Pancreas (tissue), 10 donors: ENCODE results near the gene C11orf24. TPM values are rescaled to one million over a fixed set of nuclear protein-coding genes. Genes with fewer than 3 reads are reported as not detected.
"Not testable (repeated sequence)": the region's sequence is repeated elsewhere in the genome, so short reads cannot be mapped to it uniquely, and the experiment has no call there.

Experiments used
- ATAC-seq, 4 donors: fragments of 200-7000 bp; cut with Tn5 transposase; one replicate each; pipeline versions ENCODE4 v1.8.0 to v1.9.1; 2020; ENCODE audit warnings: mild to moderate bottlenecking in 4 of 4, moderate library complexity in 4 of 4
- DNase-seq, 6 donors: peaks; one replicate each; pipeline ENCODE4 v3.0.0-alpha.2; 2020
- FAIRE-seq: peaks from 2 replicates; lab custom pipeline; 2012; peaks lifted over from hg19 to GRCh38; lab: Jason Lieb, UNC
- H3K27ac ChIP-seq, 4 donors: fragments of 200-600 bp; sonication (generic); 1 replicate in 3 of 4; 2 replicates in 1 of 4; pipeline versions ENCODE4 v1.5.0 to v1.8.0; 2020
- H3K27me3 ChIP-seq, 4 donors: fragments of 200-600 bp; one replicate each; pipeline ENCODE4 v1.8.0; 2021
- H3K36me3 ChIP-seq, 3 donors: fragments of 200-600 bp; sonication (generic) in 1 of 3; one replicate each; pipeline versions ENCODE4 v1.5.0 to v1.8.0; 2020 to 2021
- H3K4me1 ChIP-seq, 3 donors: fragments of 200-600 bp; one replicate each; pipeline ENCODE4 v1.8.0; 2021
- H3K4me3 ChIP-seq, 4 donors: fragments of 200-600 bp; sonication (generic) in 2 of 4; one replicate each; pipeline versions ENCODE4 v1.5.0 to v1.8.0; 2020 to 2021
- H3K9me3 ChIP-seq, 4 donors: fragments of 200-600 bp; one replicate each; pipeline ENCODE4 v1.8.0; 2021
- WGBS, 2 donors: extraction: QIAGEN DNeasy Blood & Tissue Kit; methylation state at CpG; one replicate each; pipeline ENCODE4 v1.1.7; 2013; 5-methylcytosine and 5-hydroxymethylcytosine counted together
- intact Hi-C, 3 donors: fragments of 100-400 bp; cut with DNase I; formaldehyde crosslinking; loops; one replicate each; pipeline versions ENCODE4 v1.11.1 to v1.14.2; 2022
- polyA plus RNA-seq, 2 donors: library from polyadenylated mRNA; stranded (reverse); fragments of 200-250 nt; gene quantifications; one replicate each; pipeline ENCODE4 v1.2.3, GENCODE V29; 2013
- total RNA-seq, 6 donors: library from RNA; stranded (reverse); fragmentation: NEBNext Ultra II Directional in 4 of 6; extraction: Animal tissue kit (Norgen Biotek cat#: 25700) in 4 of 6; gene quantifications; one replicate each; pipeline versions ENCODE4 v1.2.1 to v1.2.4, GENCODE V29; 2021 to 2023
- TF ChIP-seq, protein P1 (sequence below), 4 donors: fragments of 200-600 bp; sonication (generic) in 3 of 4; IDR thresholded peaks; one replicate each; pipeline versions ENCODE4 v1.5.0 to v1.8.0; 2021; ENCODE audit warnings: antibody characterized with exemption in 4 of 4
- donor health status: healthy with polysubstance abuse.
- donor health status: DM: no; HTN: no; CAD: no; lungs with moderate emphysema.
- donor health status: DM: no; HTN: no; CAD: no.
- donor health status: control.
- donor health status: control.
- donor health status: Bipolar disorder and iron deficiency.
- donor health status: DM: yes; HTN: yes; CAD: no.
- donor health status: DM: no; HTN: no; CAD: no.
- donor health status: DM: no; HTN: no; CAD: no.
- donor health status: DM: yes; HTN: yes; CAD: no.

The C11orf24 gene
- total and polyA plus RNA-seq, 8 donors = 12.4 to 20.3 (median 17.8) TPM

GRCh38 chr11:68254421-68254820 is 17.4 kb downstream of the C11orf24 start:
- no peaks in the 10 kb centered on the region for H3K36me3 ChIP-seq
- WGBS, 2 donors = 91 to 93% methylated on average over 14 of the region's 14 CpGs
- H3K27ac ChIP-seq = no peak overlapping the region
- TF ChIP-seq, protein P1, sequence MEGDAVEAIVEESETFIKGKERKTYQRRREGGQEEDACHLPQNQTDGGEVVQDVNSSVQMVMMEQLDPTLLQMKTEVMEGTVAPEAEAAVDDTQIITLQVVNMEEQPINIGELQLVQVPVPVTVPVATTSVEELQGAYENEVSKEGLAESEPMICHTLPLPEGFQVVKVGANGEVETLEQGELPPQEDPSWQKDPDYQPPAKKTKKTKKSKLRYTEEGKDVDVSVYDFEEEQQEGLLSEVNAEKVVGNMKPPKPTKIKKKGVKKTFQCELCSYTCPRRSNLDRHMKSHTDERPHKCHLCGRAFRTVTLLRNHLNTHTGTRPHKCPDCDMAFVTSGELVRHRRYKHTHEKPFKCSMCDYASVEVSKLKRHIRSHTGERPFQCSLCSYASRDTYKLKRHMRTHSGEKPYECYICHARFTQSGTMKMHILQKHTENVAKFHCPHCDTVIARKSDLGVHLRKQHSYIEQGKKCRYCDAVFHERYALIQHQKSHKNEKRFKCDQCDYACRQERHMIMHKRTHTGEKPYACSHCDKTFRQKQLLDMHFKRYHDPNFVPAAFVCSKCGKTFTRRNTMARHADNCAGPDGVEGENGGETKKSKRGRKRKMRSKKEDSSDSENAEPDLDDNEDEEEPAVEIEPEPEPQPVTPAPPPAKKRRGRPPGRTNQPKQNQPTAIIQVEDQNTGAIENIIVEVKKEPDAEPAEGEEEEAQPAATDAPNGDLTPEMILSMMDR (IDR thresholded peaks at IDR 0.05) = no peak
- H3K4me3 ChIP-seq = no peak overlapping the region
- no peak for ATAC-seq
- FAIRE-seq = no peak
- H3K9me3 ChIP-seq = no peaks in the 10 kb centered on the region
- intact Hi-C loops = loop anchor here in 2 of 3 donors (5.0 to 10.0 kb wide), 2 partner anchors 130 to 133 kb away; no protein-coding TSS in a partner anchor
- no peaks in the 10 kb centered on the region for H3K27me3 ChIP-seq
- H3K4me1 ChIP-seq = no peaks in the 10 kb centered on the region
- DNase-seq = no peak

GRCh38 chr11:68251765-68252164 is 20.0 kb downstream of the C11orf24 start:
- no peak for ATAC-seq
- 92 to 98% methylated on average over 3 of the region's 3 CpGs for WGBS, 2 donors
- FAIRE-seq = no peak
- Histone ChIP-seq H3K36me3 (no peaks in the 10 kb centered on the region), H3K4me1 (no peaks in the 10 kb centered on the region), H3K27ac (no peak overlapping the region), H3K9me3 (no peaks in the 10 kb centered on the region), H3K4me3 (no peak overlapping the region), H3K27me3 (no peaks in the 10 kb centered on the region)
- intact Hi-C loops = loop anchor here in 2 of 3 donors (5.0 to 10.0 kb wide), 2 partner anchors 133 to 136 kb away; no protein-coding TSS in a partner anchor
- DNase-seq = no peak
- TF ChIP-seq, protein P1 (IDR thresholded peaks at IDR 0.05) = no peak

DNA sequence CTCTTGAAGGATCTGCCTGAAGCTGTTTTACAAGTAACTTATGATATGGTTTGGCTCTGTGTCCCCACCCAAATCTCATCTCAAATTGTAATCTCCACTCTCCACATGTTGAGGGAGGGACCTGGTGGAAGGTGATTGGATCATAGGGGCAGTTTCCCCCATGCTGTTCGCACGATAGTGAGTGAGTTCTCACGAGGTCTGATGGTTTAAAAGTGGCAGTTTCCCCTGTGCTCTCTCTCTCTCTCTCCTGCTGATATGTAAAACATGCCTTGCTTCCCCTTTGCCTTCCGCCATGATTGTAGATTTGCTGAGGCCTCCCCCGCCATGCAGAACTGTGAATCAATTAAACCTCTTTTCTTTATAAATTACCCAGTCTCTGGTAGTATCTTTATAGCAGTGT is 26.9 kb downstream of the C11orf24 start:
- H3K27me3 ChIP-seq, H3K4me3 ChIP-seq, FAIRE-seq, H3K4me1 ChIP-seq, ATAC-seq, DNase-seq, H3K36me3 ChIP-seq, H3K9me3 ChIP-seq, intact Hi-C loops, H3K27ac ChIP-seq: not testable (repeated sequence)
- WGBS, 2 donors = 90 to 93% methylated on average over 5 of the region's 5 CpGs

- H3K4me1 ChIP-seq, H3K36me3 ChIP-seq, intact Hi-C loops, H3K27ac ChIP-seq, H3K27me3 ChIP-seq, ATAC-seq, H3K9me3 ChIP-seq, FAIRE-seq, H3K4me3 ChIP-seq, DNase-seq: not testable (repeated sequence)
- 87 to 100% methylated on average over 1 of the region's 1 CpG for WGBS, 2 donors
Observed at GRCh38 chr11:68243847-68244246, 27.9 kb downstream of the C11orf24 start.

GRCh38 chr11:68242616-68243015 is 29.2 kb downstream of the C11orf24 start:
- Histone ChIP-seq H3K27ac (no peak overlapping the region), H3K27me3 (no peaks in the 10 kb centered on the region), H3K4me1 (no peaks in the 10 kb centered on the region), H3K4me3 (no peak overlapping the region), H3K9me3 (no peaks in the 10 kb centered on the region), H3K36me3 (no peaks in the 10 kb centered on the region)
- TF ChIP-seq, protein P1 (IDR thresholded peaks at IDR 0.05) = no peak
- no peak for FAIRE-seq
- no peak for ATAC-seq
- no peak for DNase-seq
- intact Hi-C loops = no loop called here
- 94 to 98% methylated on average over 2 of the region's 2 CpGs for WGBS, 2 donors

GRCh38 chr11:68231621-68232020 is 40.2 kb downstream of the C11orf24 start:
- no peaks in the 10 kb centered on the region for H3K36me3 ChIP-seq
- ATAC-seq (no peak), DNase-seq (no peak), FAIRE-seq (no peak)
- WGBS, 2 donors = 86 to 87% methylated on average over 7 of the region's 7 CpGs
- no peaks in the 10 kb centered on the region for H3K27me3 ChIP-seq
- TF ChIP-seq, protein P1 (IDR thresholded peaks at IDR 0.05) = no peak
- H3K4me1 ChIP-seq = no peaks in the 10 kb centered on the region
- H3K9me3 ChIP-seq = no peaks in the 10 kb centered on the region
- no peak overlapping the region for H3K27ac ChIP-seq
- intact Hi-C loops = no loop called here
- H3K4me3 ChIP-seq = no peak overlapping the region
